HCT116 (cell line): ENCODE data around the gene TPO. TPM values are rescaled to one million over a fixed set of nuclear protein-coding genes. Genes with fewer than 3 reads are reported as not detected.

ENCODE experiments used
- ATAC-seq: fragments of 200-7000 bp; cut with Tn5 transposase; 2 replicates; pipeline ENCODE4 v1.9.1; 2020; ENCODE audit warnings: mild to moderate bottlenecking, moderate library complexity
- BruUV-seq: library from RNA; stranded (reverse); fragments of 400-500 nt; replicated peaks from 2 replicates; lab custom pipeline; 2021; lab: Mats Ljungman, UMichigan
- CTCF ChIA-PET: fragments of 300-600 bp; sonication (Branson Sonifier 250); formaldehyde crosslinking; loops from one replicate; lab custom pipeline; 2021; ENCODE audit warnings: antibody characterized with exemption; lab: Charles Lee
- POLR2A ChIA-PET: fragments of 300-600, 350-600 bp; sonication (Branson Sonifier 250); formaldehyde crosslinking; loops from one replicate; lab custom pipeline; 2021; ENCODE audit warnings: antibody characterized with exemption; lab: Charles Lee
- RAD21 ChIA-PET, 2 experiments: fragments of 300-600 bp; sonication (Branson Sonifier 250); formaldehyde crosslinking; loops; one replicate each; lab custom pipeline; 2023; ENCODE audit warnings: low total read pairs in 2 of 2; ENCODE audit not compliant: uncharacterized antibody in 2 of 2, unreplicated experiment in 2 of 2, low non-redundant PET in 1 of 2; lab: Charles Lee
- DNase-seq: peaks from one replicate; pipeline ENCODE4 v3.0.0-alpha.2; 2010; ENCODE audit warnings: low read depth, low spot score
- H2AFZ ChIP-seq: fragments of 200-600 bp; shearing (Covaris generic), sonication (generic); 2 replicates; pipeline ENCODE4 v1.6.1; 2017; ENCODE audit warnings: low read depth, mixed run types, mixed read lengths, antibody characterized with exemption, low read length; ENCODE audit not compliant: poor library complexity, severe bottlenecking
- H3K27ac ChIP-seq: 2 replicates; pipeline ENCODE4 v1.5.1; 2012; ENCODE audit warnings: low read depth, low read length
- H3K27me3 ChIP-seq: fragments of 200-600 bp; sonication (generic); 2 replicates; pipeline ENCODE4 v1.6.1; 2016; ENCODE audit warnings: mixed run types, low read length, mixed read lengths; ENCODE audit not compliant: insufficient read depth
- H3K36me3 ChIP-seq, 2 experiments: fragments of 200-500 bp in 1 of 2; fragments of 200-600 bp in 1 of 2; sonication (Bioruptor generic) in 1 of 2; sonication (generic) in 1 of 2; 2 replicates each; pipeline versions ENCODE4 v1.5.1 to v1.6.1; 2014 to 2016; ENCODE audit warnings: low read length in 2 of 2, inconsistent platforms in 1 of 2, mixed read lengths in 1 of 2, mixed run types in 1 of 2; ENCODE audit not compliant: insufficient read depth in 2 of 2, control insufficient read depth in 1 of 2
- H3K4me1 ChIP-seq, 2 experiments: fragments of 200-600 bp in 1 of 2; sonication (generic) in 1 of 2; 2 replicates each; pipeline versions ENCODE4 v1.5.1 to v1.6.1; 2012 to 2017; ENCODE audit warnings: low read length in 2 of 2, inconsistent platforms in 1 of 2, mild to moderate bottlenecking in 1 of 2, mixed read lengths in 1 of 2, mixed run types in 1 of 2, moderate library complexity in 1 of 2; ENCODE audit not compliant: insufficient read depth in 2 of 2, control insufficient read depth in 1 of 2
- H3K4me2 ChIP-seq: fragments of 200-600 bp; sonication (generic); 2 replicates; pipeline ENCODE4 v1.6.1; 2017; ENCODE audit warnings: mixed run types, low read length, mixed read lengths
- H3K4me3 ChIP-seq, 2 experiments: fragments of 200-600 bp in 1 of 2; sonication (generic) in 1 of 2; replicated peaks in 1 of 2; 2 replicates each; pipeline ENCODE4 v1.5.1; 2011 to 2016; ENCODE audit warnings: low read length in 2 of 2, control low read depth in 1 of 2, low read depth in 1 of 2, mild to moderate bottlenecking in 1 of 2, mixed read lengths in 1 of 2, mixed run types in 1 of 2
- H3K79me2 ChIP-seq: fragments of 200-600 bp; sonication (generic); 2 replicates; pipeline ENCODE4 v1.6.1; 2017; ENCODE audit warnings: mild to moderate bottlenecking, mixed run types, low read length, moderate library complexity, mixed read lengths; ENCODE audit not compliant: insufficient read depth
- H3K9ac ChIP-seq: fragments of 200-600 bp; sonication (generic); 2 replicates; pipeline ENCODE4 v1.6.1; 2016; ENCODE audit warnings: low read length, mixed read lengths
- H3K9me2 ChIP-seq: fragments of 200-600 bp; sonication (generic), shearing (Covaris generic); 2 replicates; pipeline ENCODE4 v1.6.1; 2017; ENCODE audit warnings: mixed run types, mild to moderate bottlenecking, moderate library complexity; ENCODE audit not compliant: insufficient read depth
- H3K9me3 ChIP-seq, 2 experiments: fragments of 200-500 bp in 1 of 2; fragments of 200-600 bp in 1 of 2; sonication (Bioruptor generic) in 1 of 2; sonication (generic) in 1 of 2; 2 replicates each; pipeline ENCODE4 v1.6.1; 2014 to 2017; ENCODE audit warnings: low read length in 2 of 2, mixed read lengths in 2 of 2, inconsistent platforms in 1 of 2, low read depth in 1 of 2, mild to moderate bottlenecking in 1 of 2, mixed run types in 1 of 2, moderate library complexity in 1 of 2; ENCODE audit not compliant: control insufficient read depth in 1 of 2, insufficient read depth in 1 of 2
- H4K20me1 ChIP-seq: fragments of 200-600 bp; sonication (generic), shearing (Covaris generic); 2 replicates; pipeline ENCODE4 v1.6.1; 2017; ENCODE audit warnings: mixed run types, mild to moderate bottlenecking, moderate library complexity; ENCODE audit not compliant: insufficient read depth
- CBX3 ChIP-seq: IDR thresholded peaks from 2 replicates; pipeline ENCODE4 v1.6.1; 2012; ENCODE audit warnings: low read depth
- ELF1 ChIP-seq: IDR thresholded peaks from 2 replicates; pipeline ENCODE4 v1.6.1; 2012; ENCODE audit warnings: low read depth, borderline replicate concordance
- FOSL1 ChIP-seq: IDR thresholded peaks from 2 replicates; pipeline ENCODE4 v1.6.1; 2012; ENCODE audit warnings: low read depth
- MAX ChIP-seq: IDR thresholded peaks from 2 replicates; pipeline ENCODE4 v1.6.1; 2012
- POLR2A ChIP-seq: IDR thresholded peaks from 2 replicates; pipeline ENCODE4 v1.7.0; 2011; ENCODE audit warnings: borderline replicate concordance; ENCODE audit not compliant: insufficient read depth, insufficient read length; ENCODE audit errors: extremely low read depth
- POLR2AphosphoS5 ChIP-seq: IDR thresholded peaks from 2 replicates; pipeline ENCODE4 v1.6.1; 2011; ENCODE audit warnings: mild to moderate bottlenecking, low read depth, low read length, moderate library complexity
- SRF ChIP-seq: IDR thresholded peaks from 2 replicates; pipeline ENCODE4 v1.6.1; 2012; ENCODE audit warnings: low read depth
- TCF7L2 ChIP-seq: IDR thresholded peaks from 2 replicates; pipeline ENCODE4 v1.7.0; 2011; ENCODE audit warnings: borderline replicate concordance, inconsistent platforms; ENCODE audit not compliant: insufficient read depth, insufficient read length; ENCODE audit errors: extremely low read depth
- YY1 ChIP-seq: IDR thresholded peaks from 2 replicates; pipeline ENCODE4 v1.6.1; 2011; ENCODE audit warnings: low read length, low read depth, moderate library complexity, mild to moderate bottlenecking; ENCODE audit not compliant: insufficient replicate concordance; ENCODE audit errors: extremely low read depth
- ZFX ChIP-seq: fragments of 450-650 bp; IDR thresholded peaks from 2 replicates; pipeline ENCODE4 v1.6.1; 2017
- ZNF274 ChIP-seq: fragments of 200-500 bp; sonication (Bioruptor generic); IDR thresholded peaks from 2 replicates; pipeline ENCODE4 v1.6.1; 2014; ENCODE audit warnings: mild to moderate bottlenecking, low read depth, low read length, inconsistent platforms
- intact Hi-C: fragments of 100-400 bp; cut with micrococcal nuclease; formaldehyde crosslinking; loops from 2 replicates; pipeline ENCODE4 v1.10.0; 2022
- total RNA-seq: library from RNA; stranded (reverse); gene quantifications from one replicate; pipeline ENCODE4 v1.2.1, GENCODE V29; 2021; ENCODE audit not compliant: unreplicated experiment
- TF ChIP-seq, protein P1 (sequence below): IDR thresholded peaks from 2 replicates; pipeline ENCODE4 v1.6.1; 2011; ENCODE audit warnings: mild to moderate bottlenecking, low read length, moderate library complexity; ENCODE audit not compliant: insufficient replicate concordance; ENCODE audit errors: extremely low read depth
- TF ChIP-seq, protein P2 (sequence below), 3 experiments: fragments of 200-600 bp in 1 of 3; sonication (generic) in 1 of 3; IDR thresholded peaks in 2 of 3; conservative IDR thresholded peaks in 1 of 3; 2 replicates each; pipeline ENCODE4 v1.5.1; 2012 to 2017; ENCODE audit warnings: low read depth in 2 of 3, low read length in 2 of 3, antibody characterized with exemption in 1 of 3, borderline replicate concordance in 1 of 3, control low read depth in 1 of 3, mild to moderate bottlenecking in 1 of 3, mixed read lengths in 1 of 3, mixed run types in 1 of 3, moderate library complexity in 1 of 3; ENCODE audit not compliant: insufficient read depth in 1 of 3

The TPO gene
- total RNA-seq, 1 experiment from 2014 or later: not detected

DNA sequence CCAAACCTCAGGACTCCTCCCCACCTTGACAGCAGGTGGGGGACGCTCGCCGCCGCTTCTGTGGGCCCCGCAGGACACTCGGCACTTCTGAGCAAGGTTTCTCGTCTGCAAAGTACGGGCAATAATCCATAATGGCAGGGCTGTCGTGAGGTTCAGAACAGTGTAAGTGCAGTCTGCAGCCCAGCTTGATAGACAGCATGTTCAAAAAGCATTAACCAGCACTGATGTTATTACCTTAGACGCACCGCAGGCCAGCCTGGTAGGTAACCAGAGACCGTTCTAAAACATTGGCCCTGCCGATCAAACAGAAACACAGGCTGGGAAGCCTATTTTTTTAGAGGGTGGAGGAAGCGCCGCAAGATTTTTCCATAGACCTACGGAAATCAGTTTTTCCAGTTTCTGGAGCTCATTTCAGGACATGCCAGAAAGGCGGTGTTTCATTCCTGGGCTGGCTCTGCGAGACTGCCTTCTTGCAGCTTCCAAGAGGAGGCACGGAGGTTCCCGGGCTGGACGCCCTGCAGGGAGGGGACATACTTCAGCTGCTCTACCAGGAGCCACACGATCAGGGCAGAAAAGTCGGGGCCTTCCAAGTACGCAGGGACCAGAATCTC, 148.7 kb downstream of the TPO start:
- Histone ChIP-seq H3K4me3 (no peak overlapping the region), H3K79me2 (no peaks in the 10 kb centered on the region), H2AFZ (no peak overlapping the region), H3K4me1 (no peaks in the 10 kb centered on the region), H3K27ac (no peak overlapping the region), H3K9me2 (no peaks in the 10 kb centered on the region), H3K4me2 (no peak overlapping the region), H3K9ac (no peak overlapping the region), H3K27me3 (peaks cover 3% of the 10 kb centered on the region; the same call in 1 of the 2 replicates), H4K20me1 (no peaks in the 10 kb centered on the region), H3K9me3 (no peaks in the 10 kb centered on the region), H3K36me3 (no peaks in the 10 kb centered on the region)
- RAD21 ChIA-PET: no interaction called here
- POLR2A ChIA-PET: no interaction called here
- CTCF ChIA-PET: interaction anchor here (0.9 kb wide), 1 partner anchor 208 kb away, joined by 3 read pairs; no protein-coding TSS in a partner anchor
- DNase-seq (no peak), ATAC-seq (no peak)
- BruUV-seq: no TSS peak
- intact Hi-C loops: no loop called here
- TF ChIP-seq ELF1: no peak
- TF ChIP-seq POLR2AphosphoS5: no peak
- TF ChIP-seq YY1: no peak
- TF ChIP-seq, protein P1, sequence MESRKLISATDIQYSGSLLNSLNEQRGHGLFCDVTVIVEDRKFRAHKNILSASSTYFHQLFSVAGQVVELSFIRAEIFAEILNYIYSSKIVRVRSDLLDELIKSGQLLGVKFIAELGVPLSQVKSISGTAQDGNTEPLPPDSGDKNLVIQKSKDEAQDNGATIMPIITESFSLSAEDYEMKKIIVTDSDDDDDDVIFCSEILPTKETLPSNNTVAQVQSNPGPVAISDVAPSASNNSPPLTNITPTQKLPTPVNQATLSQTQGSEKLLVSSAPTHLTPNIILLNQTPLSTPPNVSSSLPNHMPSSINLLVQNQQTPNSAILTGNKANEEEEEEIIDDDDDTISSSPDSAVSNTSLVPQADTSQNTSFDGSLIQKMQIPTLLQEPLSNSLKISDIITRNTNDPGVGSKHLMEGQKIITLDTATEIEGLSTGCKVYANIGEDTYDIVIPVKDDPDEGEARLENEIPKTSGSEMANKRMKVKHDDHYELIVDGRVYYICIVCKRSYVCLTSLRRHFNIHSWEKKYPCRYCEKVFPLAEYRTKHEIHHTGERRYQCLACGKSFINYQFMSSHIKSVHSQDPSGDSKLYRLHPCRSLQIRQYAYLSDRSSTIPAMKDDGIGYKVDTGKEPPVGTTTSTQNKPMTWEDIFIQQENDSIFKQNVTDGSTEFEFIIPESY: no peak
- no peak for TF ChIP-seq MAX
- TF ChIP-seq TCF7L2: no peak
- TF ChIP-seq CBX3: no peak
- no peak for TF ChIP-seq FOSL1
- no peak for TF ChIP-seq POLR2A
- TF ChIP-seq, protein P2, sequence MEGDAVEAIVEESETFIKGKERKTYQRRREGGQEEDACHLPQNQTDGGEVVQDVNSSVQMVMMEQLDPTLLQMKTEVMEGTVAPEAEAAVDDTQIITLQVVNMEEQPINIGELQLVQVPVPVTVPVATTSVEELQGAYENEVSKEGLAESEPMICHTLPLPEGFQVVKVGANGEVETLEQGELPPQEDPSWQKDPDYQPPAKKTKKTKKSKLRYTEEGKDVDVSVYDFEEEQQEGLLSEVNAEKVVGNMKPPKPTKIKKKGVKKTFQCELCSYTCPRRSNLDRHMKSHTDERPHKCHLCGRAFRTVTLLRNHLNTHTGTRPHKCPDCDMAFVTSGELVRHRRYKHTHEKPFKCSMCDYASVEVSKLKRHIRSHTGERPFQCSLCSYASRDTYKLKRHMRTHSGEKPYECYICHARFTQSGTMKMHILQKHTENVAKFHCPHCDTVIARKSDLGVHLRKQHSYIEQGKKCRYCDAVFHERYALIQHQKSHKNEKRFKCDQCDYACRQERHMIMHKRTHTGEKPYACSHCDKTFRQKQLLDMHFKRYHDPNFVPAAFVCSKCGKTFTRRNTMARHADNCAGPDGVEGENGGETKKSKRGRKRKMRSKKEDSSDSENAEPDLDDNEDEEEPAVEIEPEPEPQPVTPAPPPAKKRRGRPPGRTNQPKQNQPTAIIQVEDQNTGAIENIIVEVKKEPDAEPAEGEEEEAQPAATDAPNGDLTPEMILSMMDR (IDR thresholded peaks at IDR 0.05 in 2 of 3, conservative IDR thresholded peaks at IDR 0.05 in 1 of 3; ENCODE audit: borderline replicate concordance in 1 of 3, insufficient read depth in 1 of 3, low read depth in 2 of 3, low read length in 2 of 3): no peak
- TF ChIP-seq ZNF274: no peak
- TF ChIP-seq ZFX: no peak
- TF ChIP-seq SRF: no peak
